ENCODE data around the gene ONECUT1. TPM values are rescaled to one million over a fixed set of nuclear protein-coding genes. Genes with fewer than 3 reads are reported as not detected.
A peak's percentile ranks its signal among the peaks of the same experiment; 100 is the strongest.

The ONECUT1 gene
- total and polyA plus RNA-seq, 10 donors: not detected

GRCh38 chr15:52784799-52785671 is 5.1 kb downstream of the ONECUT1 start:
- WGBS, 5 donors: 4 to 15% (median 6%) methylated on average over 28 to 64 of the region's 64 CpGs
- peak overlapping the region in 2 of 8 donors; percentile 13 to 34 for H3K4me3 ChIP-seq
- TF ChIP-seq, protein P1, sequence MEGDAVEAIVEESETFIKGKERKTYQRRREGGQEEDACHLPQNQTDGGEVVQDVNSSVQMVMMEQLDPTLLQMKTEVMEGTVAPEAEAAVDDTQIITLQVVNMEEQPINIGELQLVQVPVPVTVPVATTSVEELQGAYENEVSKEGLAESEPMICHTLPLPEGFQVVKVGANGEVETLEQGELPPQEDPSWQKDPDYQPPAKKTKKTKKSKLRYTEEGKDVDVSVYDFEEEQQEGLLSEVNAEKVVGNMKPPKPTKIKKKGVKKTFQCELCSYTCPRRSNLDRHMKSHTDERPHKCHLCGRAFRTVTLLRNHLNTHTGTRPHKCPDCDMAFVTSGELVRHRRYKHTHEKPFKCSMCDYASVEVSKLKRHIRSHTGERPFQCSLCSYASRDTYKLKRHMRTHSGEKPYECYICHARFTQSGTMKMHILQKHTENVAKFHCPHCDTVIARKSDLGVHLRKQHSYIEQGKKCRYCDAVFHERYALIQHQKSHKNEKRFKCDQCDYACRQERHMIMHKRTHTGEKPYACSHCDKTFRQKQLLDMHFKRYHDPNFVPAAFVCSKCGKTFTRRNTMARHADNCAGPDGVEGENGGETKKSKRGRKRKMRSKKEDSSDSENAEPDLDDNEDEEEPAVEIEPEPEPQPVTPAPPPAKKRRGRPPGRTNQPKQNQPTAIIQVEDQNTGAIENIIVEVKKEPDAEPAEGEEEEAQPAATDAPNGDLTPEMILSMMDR (IDR thresholded peaks at IDR 0.05 in 8 of 11, conservative IDR thresholded peaks at IDR 0.05 in 3 of 11): no peak
- TF ChIP-seq POLR2A (IDR thresholded peaks at IDR 0.05) (no peak), POLR2AphosphoS5 (IDR thresholded peaks at IDR 0.05) (no peak)
- H3K27me3 ChIP-seq (replicated peaks in 1 of 7): peaks cover 20 to 100% (median 92%) of the 10 kb centered on the region in 7 donors
- H3K9me3 ChIP-seq: peaks cover 0 to 6% (median 0%) of the 10 kb centered on the region in 8 donors
- no peak overlapping the region for H3K27ac ChIP-seq
- intact Hi-C loops (cut with DNase I; ENCODE audit: low total_unique reads): no loop called here
- H3K36me3 ChIP-seq: no peaks in the 10 kb centered on the region
- DNase-seq: no peak
- H3K4me1 ChIP-seq: peaks cover 8 to 84% (median 66%) of the 10 kb centered on the region in 6 donors

GRCh38 chr15:52783929-52784798 is 6.0 kb downstream of the ONECUT1 start:
- Histone ChIP-seq H3K9me3 (peaks cover 0 to 6% (median 0%) of the 10 kb centered on the region in 8 donors), H3K36me3 (no peaks in the 10 kb centered on the region), H3K27me3 (replicated peaks in 1 of 7) (peaks cover 20 to 100% (median 86%) of the 10 kb centered on the region in 7 donors), H3K4me3 (peak overlapping the region in 2 of 8 donors; percentile 13 to 34), H3K4me1 (peaks cover 6 to 82% (median 62%) of the 10 kb centered on the region in 6 donors), H3K27ac (no peak overlapping the region)
- intact Hi-C loops (cut with DNase I; ENCODE audit: low total_unique reads): no loop called here
- peak; percentile 74 for DNase-seq
- WGBS, 5 donors: 2 to 5% (median 4%) methylated on average over 36 to 57 of the region's 57 CpGs
- TF ChIP-seq, protein P1 (IDR thresholded peaks at IDR 0.05 in 8 of 11, conservative IDR thresholded peaks at IDR 0.05 in 3 of 11): peak in 6 of 11 experiments; percentile 6 to 54 (median 40)
- no peak for TF ChIP-seq POLR2A (IDR thresholded peaks at IDR 0.05)

DNA sequence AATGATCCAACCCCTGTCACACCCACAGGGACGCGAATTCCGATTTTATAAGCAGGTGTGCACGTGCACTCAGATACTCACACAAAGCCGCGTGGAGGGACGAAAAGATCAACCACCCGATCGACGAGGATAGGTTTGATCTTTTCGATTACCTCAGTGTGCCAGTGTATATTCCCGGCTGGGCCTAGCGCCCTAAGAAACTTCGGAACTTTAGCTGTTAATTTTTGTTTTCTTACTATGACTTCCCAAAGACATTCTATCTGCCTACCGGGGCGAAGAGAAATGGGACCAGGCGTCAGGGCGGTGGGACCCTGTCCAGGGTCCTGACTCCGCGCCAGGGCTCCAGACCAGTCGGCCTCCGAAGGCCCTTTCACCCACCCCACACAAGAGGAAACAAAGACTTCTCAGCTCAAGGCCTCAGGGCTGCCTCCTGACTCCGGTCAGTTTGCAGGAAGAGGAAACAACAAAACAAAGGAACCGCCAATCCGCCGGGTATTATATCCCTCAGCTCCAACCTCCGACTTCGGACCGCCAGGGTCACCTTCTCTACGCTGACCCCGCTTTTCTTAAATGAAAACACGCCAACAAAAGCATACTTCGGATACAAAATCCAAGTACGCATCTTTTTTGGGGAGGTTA is 6.8 kb downstream of the ONECUT1 start:
- peak in 1 of 3 donors; percentile 10 for TF ChIP-seq POLR2AphosphoS5 (IDR thresholded peaks at IDR 0.05)
- TF ChIP-seq, protein P1 (IDR thresholded peaks at IDR 0.05 in 8 of 11, conservative IDR thresholded peaks at IDR 0.05 in 3 of 11): no peak
- Histone ChIP-seq H3K36me3 (no peaks in the 10 kb centered on the region), H3K4me1 (peaks cover 6 to 73% (median 53%) of the 10 kb centered on the region in 6 donors), H3K4me3 (peak overlapping the region in 1 of 8 donors; percentile 34), H3K27ac (no peak overlapping the region), H3K9me3 (peaks cover 0 to 6% (median 0%) of the 10 kb centered on the region in 8 donors), H3K27me3 (replicated peaks in 1 of 7) (peaks cover 20 to 100% (median 77%) of the 10 kb centered on the region in 7 donors)
- intact Hi-C loops (cut with DNase I; ENCODE audit: low total_unique reads): no loop called here
- 9 to 16% (median 14%) methylated on average over 33 to 34 of the region's 34 CpGs for WGBS, 5 donors
- DNase-seq: no peak
